Measurements from ENCODE around the gene NECTIN1. TPM values are rescaled to one million over a fixed set of nuclear protein-coding genes. Genes with fewer than 3 reads are reported as not detected.

Gene NECTIN1
- total RNA-seq, 1 experiment from 2014 or later: 23.8 TPM

- peaks cover 13 to 36% of the 10 kb centered on the region in 2 experiments for H3K4me1 ChIP-seq (ENCODE audit: control insufficient read depth in 1 of 2, insufficient read depth in 2 of 2, low read length in 2 of 2)
- H3K4me3 ChIP-seq (replicated peaks in 1 of 2; ENCODE audit: low read depth in 1 of 2, low read length in 2 of 2): no peak overlapping the region
- no peak overlapping the region for H2AFZ ChIP-seq (ENCODE audit: low read depth, low read length, poor library complexity, severe bottlenecking)
- H3K9me2 ChIP-seq (ENCODE audit: insufficient read depth): no peaks in the 10 kb centered on the region
- no peak overlapping the region for H3K9ac ChIP-seq (ENCODE audit: low read length)
- TF ChIP-seq CEBPB (IDR thresholded peaks at IDR 0.05; ENCODE audit: low read depth) (no peak), EZH2 (IDR thresholded peaks at IDR 0.05) (no peak), ZFX (IDR thresholded peaks at IDR 0.05) (no peak), RAD21 (IDR thresholded peaks at IDR 0.05; ENCODE audit: low read depth) (no peak), EGR1 (IDR thresholded peaks at IDR 0.05; ENCODE audit: low read depth) (no peak), JUND (IDR thresholded peaks at IDR 0.05) (no peak), SP1 (IDR thresholded peaks at IDR 0.05; ENCODE audit: low read depth) (no peak), CTCF (IDR thresholded peaks at IDR 0.05 in 2 of 3, conservative IDR thresholded peaks at IDR 0.05 in 1 of 3; ENCODE audit: borderline replicate concordance in 1 of 3, insufficient read depth in 1 of 3, low read depth in 2 of 3, low read length in 2 of 3) (no peak)
- H3K36me3 ChIP-seq (ENCODE audit: control insufficient read depth in 1 of 2, insufficient read depth in 2 of 2, low read length in 2 of 2): no peaks in the 10 kb centered on the region
- no peaks in the 10 kb centered on the region for H3K9me3 ChIP-seq (ENCODE audit: control insufficient read depth in 1 of 2, insufficient read depth in 1 of 2, low read depth in 1 of 2, low read length in 2 of 2)
- BruUV-seq (replicated peaks): no TSS peak
- H3K4me2 ChIP-seq (ENCODE audit: low read length): no peak overlapping the region
- ChIA-PET RAD21 (ENCODE audit: low non-redundant PET in 1 of 2, low total read pairs in 2 of 2, uncharacterized antibody in 2 of 2, unreplicated experiment in 2 of 2) (no interaction called here), CTCF (no interaction called here), POLR2A (no interaction called here)
- H4K20me1 ChIP-seq (ENCODE audit: insufficient read depth): no peaks in the 10 kb centered on the region
- ATAC-seq (no peak), DNase-seq (ENCODE audit: low read depth, low spot score) (no peak)
- no peak overlapping the region for H3K27ac ChIP-seq (ENCODE audit: low read depth, low read length)
- intact Hi-C loops (cut with micrococcal nuclease): no loop called here
- no peaks in the 10 kb centered on the region for H3K27me3 ChIP-seq (ENCODE audit: insufficient read depth, low read length)
- H3K79me2 ChIP-seq (ENCODE audit: insufficient read depth, low read length): no peaks in the 10 kb centered on the region
Observed at GRCh38 chr11:119757378-119757777, 28.4 kb upstream of the NECTIN1 start.

GRCh38 chr11:119756169-119756865 is 27.3 kb upstream of the NECTIN1 start:
- ChIA-PET RAD21 (ENCODE audit: low non-redundant PET in 1 of 2, low total read pairs in 2 of 2, uncharacterized antibody in 2 of 2, unreplicated experiment in 2 of 2) (no interaction called here), CTCF (no interaction called here), POLR2A (no interaction called here)
- H3K79me2 ChIP-seq (ENCODE audit: insufficient read depth, low read length): no peaks in the 10 kb centered on the region
- intact Hi-C loops (cut with micrococcal nuclease): no loop called here
- TF ChIP-seq CTCF (IDR thresholded peaks at IDR 0.05 in 2 of 3, conservative IDR thresholded peaks at IDR 0.05 in 1 of 3; ENCODE audit: borderline replicate concordance in 1 of 3, insufficient read depth in 1 of 3, low read depth in 2 of 3, low read length in 2 of 3): no peak
- TF ChIP-seq POLR2AphosphoS5 (IDR thresholded peaks at IDR 0.05; ENCODE audit: low read depth, low read length): no peak
- TF ChIP-seq TCF7L2 (IDR thresholded peaks at IDR 0.05; ENCODE audit: borderline replicate concordance, extremely low read depth, insufficient read depth, insufficient read length): no peak
- no peak for TF ChIP-seq ZFX (IDR thresholded peaks at IDR 0.05)
- no peak for TF ChIP-seq EGR1 (IDR thresholded peaks at IDR 0.05; ENCODE audit: low read depth)
- no peak for TF ChIP-seq EZH2 (IDR thresholded peaks at IDR 0.05)
- no peak for TF ChIP-seq FOSL1 (IDR thresholded peaks at IDR 0.05; ENCODE audit: low read depth)
- DNase-seq (ENCODE audit: low read depth, low spot score) (no peak), ATAC-seq (no peak)
- no peaks in the 10 kb centered on the region for H3K36me3 ChIP-seq (ENCODE audit: control insufficient read depth in 1 of 2, insufficient read depth in 2 of 2, low read length in 2 of 2)
- H3K27me3 ChIP-seq (ENCODE audit: insufficient read depth, low read length): no peaks in the 10 kb centered on the region
- H3K4me1 ChIP-seq (ENCODE audit: control insufficient read depth in 1 of 2, insufficient read depth in 2 of 2, low read length in 2 of 2): peaks cover 13 to 29% of the 10 kb centered on the region in 2 experiments
- no peaks in the 10 kb centered on the region for H3K9me3 ChIP-seq (ENCODE audit: control insufficient read depth in 1 of 2, insufficient read depth in 1 of 2, low read depth in 1 of 2, low read length in 2 of 2)
- H2AFZ ChIP-seq (ENCODE audit: low read depth, low read length, poor library complexity, severe bottlenecking): no peak overlapping the region
- BruUV-seq (replicated peaks): no TSS peak
- no peak overlapping the region for H3K27ac ChIP-seq (ENCODE audit: low read depth, low read length)
- no peaks in the 10 kb centered on the region for H4K20me1 ChIP-seq (ENCODE audit: insufficient read depth)
- H3K9me2 ChIP-seq (ENCODE audit: insufficient read depth): no peaks in the 10 kb centered on the region
- H3K4me3 ChIP-seq (replicated peaks in 1 of 2; ENCODE audit: low read depth in 1 of 2, low read length in 2 of 2): no peak overlapping the region
- no peak overlapping the region for H3K4me2 ChIP-seq (ENCODE audit: low read length)
- no peak overlapping the region for H3K9ac ChIP-seq (ENCODE audit: low read length)

Data from HCT116 (cell line).